CD4-positive, alpha-beta T cell treated with Interleukin-10 for 1 hour (primary cell): Measurements from ENCODE around the gene XK.
"Not testable (repeated sequence)": the region's sequence is repeated elsewhere in the genome, so short reads cannot be mapped to it uniquely, and the experiment has no call there.

Experiments used
- DNase-seq: peaks from one replicate; pipeline ENCODE4 v3.0.0-alpha.2; 2020

The XK gene

DNA sequence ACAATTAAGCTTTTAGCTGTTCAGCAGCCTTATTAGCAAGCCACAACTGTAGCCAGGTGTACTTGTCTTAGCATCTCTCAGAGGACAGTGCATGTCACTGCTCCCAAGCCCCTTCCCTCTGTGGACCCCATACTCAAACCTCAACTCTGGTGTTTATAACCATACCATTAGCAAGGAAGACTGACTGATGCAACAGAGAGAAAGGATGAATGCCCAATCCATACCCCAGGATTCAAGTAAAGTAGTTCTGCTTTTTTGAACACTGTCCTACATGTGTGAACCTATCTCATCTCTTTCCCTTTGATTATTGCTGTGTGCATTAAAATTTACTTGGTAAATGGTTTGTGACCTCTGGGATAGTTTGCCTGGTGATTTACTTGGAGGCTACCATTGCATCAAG is 71.5 kb downstream of the XK start:
- DNase-seq: no peak

DNA sequence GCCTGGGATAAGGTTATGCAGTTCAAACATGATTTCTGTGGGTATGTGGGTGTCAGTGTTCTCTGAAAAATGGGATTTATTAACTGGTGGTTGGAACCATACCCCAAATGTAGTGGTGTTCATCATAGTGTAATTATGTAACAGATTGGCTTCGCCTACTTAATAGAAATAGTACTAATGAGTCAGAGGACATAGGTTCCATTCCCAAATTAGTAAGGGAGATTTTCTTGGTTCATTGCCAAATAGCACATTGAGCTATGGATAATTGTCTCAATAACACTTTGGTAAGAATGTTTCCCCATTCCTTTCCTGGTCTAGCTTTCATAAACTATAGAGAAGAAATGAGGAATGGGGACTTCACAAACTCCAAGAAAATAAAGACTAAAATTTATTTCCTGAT is 73.8 kb downstream of the XK start:
- no peak for DNase-seq

DNA sequence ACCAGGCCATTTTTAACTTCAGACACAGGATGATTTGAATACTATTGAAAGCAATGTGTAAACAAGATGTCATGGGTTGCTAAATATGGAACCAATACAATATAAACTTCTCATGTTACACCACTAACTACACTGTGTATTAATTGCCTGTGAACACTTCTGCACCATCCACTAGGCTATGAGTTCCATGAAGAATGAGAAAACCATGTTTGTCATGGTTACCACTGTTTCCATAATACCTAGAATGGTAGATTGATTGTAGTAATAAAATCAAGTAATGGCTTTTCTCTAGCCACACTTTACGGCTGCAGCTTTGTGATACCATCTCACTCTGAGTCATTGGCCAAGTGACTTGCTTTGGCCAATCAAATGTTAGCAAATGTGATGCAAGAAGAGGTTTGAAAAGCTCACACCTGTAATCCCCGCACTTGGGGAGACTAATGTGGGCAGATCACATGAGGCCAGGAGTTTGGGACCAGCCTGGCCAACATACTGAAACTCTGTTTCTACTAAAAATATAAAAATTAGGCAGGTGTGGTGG is 74.4 kb downstream of the XK start:
- no peak for DNase-seq

DNA sequence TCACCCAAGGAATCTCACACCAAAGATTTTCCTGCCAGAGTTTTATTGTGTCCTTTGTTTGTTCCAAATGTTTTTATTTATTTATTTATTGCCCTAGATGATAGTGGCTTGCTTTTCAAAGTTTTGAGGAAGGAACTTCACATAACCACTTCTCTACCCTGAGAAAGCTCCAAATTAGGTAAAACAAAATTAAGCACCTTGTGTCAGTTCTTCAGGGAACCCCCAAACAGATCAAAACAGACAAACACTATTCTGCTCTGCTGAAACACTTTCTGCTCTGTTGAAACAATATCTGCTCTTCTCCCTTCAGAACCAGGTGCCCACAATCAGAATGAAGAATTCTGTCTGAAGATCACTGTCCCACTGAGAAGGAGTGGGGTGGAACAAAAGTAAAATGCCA is 77.8 kb downstream of the XK start:
- DNase-seq: no peak

DNA sequence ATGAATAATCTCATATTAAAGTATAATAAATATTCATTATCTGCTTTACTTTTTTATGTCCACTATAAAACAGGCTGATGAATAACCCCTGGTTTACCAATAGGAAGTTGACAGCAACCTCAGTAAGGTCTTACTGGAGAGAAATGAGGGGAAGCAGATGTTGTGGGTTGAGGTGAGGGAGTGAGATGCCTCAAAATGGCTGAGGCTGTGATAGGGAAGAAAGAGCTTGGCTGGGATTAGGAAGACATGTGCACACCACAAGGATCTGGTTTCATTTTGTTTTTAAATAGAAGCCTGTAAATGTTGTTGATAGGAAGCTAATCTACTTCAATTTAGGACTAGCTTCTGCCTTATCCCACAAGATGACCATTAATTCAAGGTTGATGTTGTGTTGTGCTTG is 79.9 kb downstream of the XK start:
- DNase-seq: no peak

DNA sequence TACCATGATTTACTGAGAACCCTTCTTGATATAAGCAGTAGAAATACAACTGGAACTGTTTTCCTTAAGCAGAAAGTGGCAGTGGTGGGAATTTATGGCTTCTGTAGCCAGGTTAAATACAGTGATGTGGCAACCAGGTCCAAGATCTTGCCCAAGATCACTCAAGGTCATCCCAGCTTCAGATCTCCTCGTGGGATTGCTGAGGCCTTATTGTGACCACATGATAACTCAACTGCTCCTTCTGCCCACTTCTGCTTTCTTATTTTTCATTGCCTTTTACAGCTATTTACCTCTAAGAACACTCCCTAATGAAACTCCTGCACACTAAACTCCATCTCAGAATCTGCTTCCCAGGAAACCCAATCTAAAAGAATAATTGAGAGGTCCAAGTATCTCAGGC is 81.8 kb downstream of the XK start:
- no peak for DNase-seq

DNA sequence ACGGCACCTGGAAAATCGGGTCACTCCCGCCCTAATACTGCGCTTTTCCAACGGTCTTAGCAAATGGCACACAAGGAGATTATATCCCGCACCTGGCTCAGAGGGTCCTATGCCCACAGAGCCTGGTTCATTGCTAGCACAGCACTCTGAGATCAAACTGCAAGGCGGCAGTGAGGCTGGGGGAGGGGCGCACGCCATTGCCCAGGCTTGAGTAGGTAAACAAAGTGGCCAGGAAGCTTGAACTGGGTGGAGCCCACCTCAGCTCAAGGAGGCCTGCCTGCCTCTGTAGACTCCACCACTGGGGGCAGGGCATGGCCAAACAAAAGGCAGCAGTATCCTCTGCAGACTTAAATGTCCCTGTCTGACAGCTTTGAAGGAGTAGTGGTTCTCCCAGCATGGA is 83.3 kb downstream of the XK start:
- DNase-seq: not testable (repeated sequence)

DNA sequence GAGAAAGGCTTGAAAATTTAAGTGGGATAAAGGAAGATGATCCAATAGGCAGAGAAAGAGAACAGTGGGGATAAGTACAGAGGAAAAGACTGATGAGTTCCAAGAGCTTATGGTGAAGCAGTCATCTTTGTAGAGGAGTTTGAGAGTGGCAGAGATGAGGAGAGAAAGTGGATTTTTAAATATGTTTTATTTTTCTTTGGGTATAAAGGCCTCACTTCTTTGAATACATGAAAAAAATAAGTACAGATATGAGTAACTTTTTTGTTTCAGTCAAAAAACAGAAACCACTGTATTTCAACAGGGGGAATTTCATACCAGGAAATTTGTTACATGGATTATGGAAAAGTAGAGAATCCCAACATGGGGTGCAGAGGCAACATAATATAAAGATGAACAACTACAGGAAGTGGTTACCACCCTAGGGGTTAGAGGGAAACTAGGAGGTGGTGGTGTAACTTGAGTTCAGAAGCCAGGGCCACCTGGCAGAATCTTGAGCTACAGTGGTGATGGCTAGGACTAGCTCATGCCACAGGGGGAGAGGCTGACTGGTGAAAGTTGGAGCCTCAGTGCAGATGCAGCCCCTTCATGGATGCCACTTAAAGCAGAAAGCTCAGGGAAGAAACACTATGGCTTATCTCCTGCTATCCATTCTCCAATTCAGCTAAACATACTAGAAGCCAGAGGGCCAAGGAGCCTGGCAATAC is 90.8 kb downstream of the XK start:
- no peak for DNase-seq

DNA sequence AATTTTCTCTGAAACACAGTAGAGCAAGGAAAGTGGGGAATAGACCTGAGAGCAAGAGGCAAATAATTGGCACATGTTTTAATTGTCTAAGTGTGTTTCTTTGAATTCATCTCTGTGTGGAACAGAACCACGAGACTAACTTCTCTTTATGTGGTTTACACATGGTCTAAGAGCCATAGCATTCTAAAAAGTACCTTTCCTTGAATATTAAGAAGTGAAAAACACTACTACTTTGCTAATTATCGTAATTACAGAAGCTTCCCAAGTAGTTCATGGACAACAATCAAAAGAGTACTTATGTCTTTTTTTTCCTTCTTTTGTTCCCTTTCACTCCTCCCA is 91.4 kb downstream of the XK start:
- no peak for DNase-seq

DNA sequence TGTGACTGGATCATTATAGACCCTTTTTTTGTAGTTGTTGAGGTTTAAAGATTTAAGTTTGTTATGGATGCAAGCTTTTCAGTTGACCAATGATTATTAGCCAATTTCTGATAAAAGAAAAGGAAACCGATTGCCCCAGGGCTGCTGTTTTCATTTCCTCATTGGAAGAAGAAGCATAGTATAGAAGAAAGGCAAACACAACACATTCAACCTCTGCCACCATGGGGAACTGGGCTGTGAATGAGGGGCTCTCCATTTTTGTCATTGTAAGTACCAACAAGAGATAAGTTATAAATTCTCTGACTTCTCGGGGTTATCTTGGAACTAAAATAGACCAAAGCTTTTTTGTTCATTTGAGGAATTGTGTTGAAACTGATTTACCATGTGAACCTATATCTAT is 94.3 kb downstream of the XK start, which contains the start of gene CYBB:
Gene CYBB (plus strand): TSS at position 203 of the 400 bp plus-strand sequence. CDS start 19 bp downstream, at position 222.
- DNase-seq: no peak

DNA sequence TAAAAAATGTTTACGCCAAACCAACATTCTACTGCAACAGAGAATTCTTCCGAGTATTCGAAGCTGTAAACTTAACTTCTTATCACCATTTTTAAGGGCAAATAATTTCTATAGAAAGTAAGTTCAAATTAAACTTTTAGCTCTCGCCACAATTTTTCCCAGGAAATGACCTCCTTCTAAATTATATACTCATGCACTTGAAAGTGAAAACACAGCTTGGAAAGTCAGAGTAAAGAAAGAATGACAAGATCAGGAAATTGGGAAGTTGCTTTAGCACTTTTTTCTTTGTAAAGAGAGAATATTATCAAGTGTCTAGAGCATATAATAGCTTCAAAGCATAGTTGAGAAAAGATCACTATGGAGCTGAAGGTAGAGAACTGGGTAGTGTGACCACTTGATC is 95.5 kb downstream of the XK start:
- DNase-seq: no peak
